HepG2 (cell line): ENCODE data around the gene SQSTM1. TPM values are rescaled to one million over a fixed set of nuclear protein-coding genes. Genes with fewer than 3 reads are reported as not detected.

Experiments
- AGO2 ChIP-seq: fragments of 200-400 bp; formaldehyde crosslinking; optimal IDR thresholded peaks from 2 replicates; pipeline ENCODE3; 2017; ENCODE audit warnings: mild to moderate bottlenecking, low read depth, low read length, moderate library complexity
- CHD2 ChIP-seq: IDR thresholded peaks from 2 replicates; pipeline ENCODE4 v1.6.1; 2011; ENCODE audit warnings: low read depth, low read length, improper control_type of control experiment
- EED ChIP-seq: sonication (generic); formaldehyde crosslinking; IDR thresholded peaks from 2 replicates; pipeline ENCODE4 v1.5.0; 2020; ENCODE audit warnings: mild to moderate bottlenecking, missing genetic modification reagents
- EP300 ChIP-seq, 3 experiments: sonication (generic) in 1 of 3; formaldehyde crosslinking in 1 of 3; IDR thresholded peaks; 2 replicates each; pipeline versions ENCODE4 v1.5.1 to v1.6.1; 2011 to 2020; ENCODE audit warnings: low read depth in 2 of 3, low read length in 2 of 3, borderline replicate concordance in 1 of 3, improper control_type of control experiment in 1 of 3, mild to moderate bottlenecking in 1 of 3, missing genetic modification reagents in 1 of 3, moderate library complexity in 1 of 3
- FOSL2 ChIP-seq: sonication (generic); formaldehyde crosslinking; IDR thresholded peaks from 2 replicates; pipeline ENCODE4 v1.4.0; 2020; ENCODE audit warnings: missing genetic modification reagents
- FOXJ3 ChIP-seq: sonication (generic); formaldehyde crosslinking; IDR thresholded peaks from 2 replicates; pipeline ENCODE4 v1.4.0; 2020; ENCODE audit warnings: missing genetic modification reagents, mild to moderate bottlenecking, borderline replicate concordance
- FOXP4 ChIP-seq: sonication (generic); formaldehyde crosslinking; IDR thresholded peaks from 2 replicates; pipeline ENCODE4 v1.4.0; 2020; ENCODE audit warnings: missing genetic modification reagents
- PAWR ChIP-seq: sonication (generic); formaldehyde crosslinking; IDR thresholded peaks from 2 replicates; pipeline ENCODE4 v1.4.0; 2020; ENCODE audit warnings: missing genetic modification reagents, mild to moderate bottlenecking, borderline replicate concordance
- RBFOX2 ChIP-seq: fragments of 200-400 bp; formaldehyde crosslinking; IDR thresholded peaks from 2 replicates; pipeline ENCODE4 v1.6.1; 2017; ENCODE audit warnings: low read depth, mild to moderate bottlenecking, low read length
- RBM22 ChIP-seq: fragments of 200-400 bp; formaldehyde crosslinking; optimal IDR thresholded peaks from 2 replicates; pipeline ENCODE3; 2017; ENCODE audit warnings: mild to moderate bottlenecking, low read length, moderate library complexity
- SMYD3 ChIP-seq: sonication (generic); formaldehyde crosslinking; IDR thresholded peaks from 2 replicates; pipeline ENCODE4 v1.8.1; 2023; ENCODE audit warnings: mild to moderate bottlenecking, missing genetic modification reagents
- TCF12 ChIP-seq, 2 experiments: fragments of 450-650 bp in 1 of 2; sonication (generic) in 1 of 2; formaldehyde crosslinking in 1 of 2; IDR thresholded peaks; 2 replicates each; pipeline versions ENCODE4 v1.6.1 to v1.8.0; 2017 to 2022; ENCODE audit warnings: antibody characterized with exemption in 1 of 2, mild to moderate bottlenecking in 1 of 2, missing genetic modification reagents in 1 of 2, moderate library complexity in 1 of 2
- ZBTB2 ChIP-seq: sonication (generic); formaldehyde crosslinking; IDR thresholded peaks from 2 replicates; pipeline ENCODE4 v1.8.0; 2022; ENCODE audit warnings: low read depth, missing genetic modification reagents
- ZNF569 ChIP-seq: sonication (generic); formaldehyde crosslinking; IDR thresholded peaks from 2 replicates; pipeline ENCODE4 v1.5.0; 2020; ENCODE audit warnings: mild to moderate bottlenecking, missing genetic modification reagents, moderate library complexity, borderline replicate concordance
- ZNF589 ChIP-seq: sonication (generic); formaldehyde crosslinking; conservative IDR thresholded peaks from 2 replicates; pipeline ENCODE4 v1.8.0; 2022; ENCODE audit warnings: mild to moderate bottlenecking, moderate library complexity, missing genetic modification reagents
- ZNF710 ChIP-seq: sonication (generic); formaldehyde crosslinking; IDR thresholded peaks from 2 replicates; pipeline ENCODE4 v1.5.0; 2020; ENCODE audit warnings: mild to moderate bottlenecking, missing genetic modification reagents, borderline replicate concordance
- ZNF740 ChIP-seq: sonication (generic); formaldehyde crosslinking; IDR thresholded peaks from 2 replicates; pipeline ENCODE4 v1.4.0; 2020; ENCODE audit warnings: missing genetic modification reagents
- ZNF766 ChIP-seq: sonication (generic); formaldehyde crosslinking; IDR thresholded peaks from 2 replicates; pipeline ENCODE4 v1.5.0; 2020; ENCODE audit warnings: missing genetic modification reagents, borderline replicate concordance
- ZXDC ChIP-seq: sonication (generic); formaldehyde crosslinking; IDR thresholded peaks from 2 replicates; pipeline ENCODE4 v1.5.0; 2020; ENCODE audit warnings: mild to moderate bottlenecking, missing genetic modification reagents
- polyA plus RNA-seq, 8 experiments: library from polyadenylated mRNA; depleted of rRNA in 3 of 8; stranded (reverse) in 7 of 8; unstranded in 1 of 8; fragments of >200 nt; fragmentation: Illumina TruSeq in 4 of 8; extraction: Trizol in 4 of 8; gene quantifications; 2 replicates each; pipeline versions ENCODE4 v1.2.1 to v1.2.3, GENCODE V29; 2011 to 2016; ENCODE audit warnings: low read depth in 4 of 8, missing spikeins in 1 of 8, mixed read lengths in 1 of 8; ENCODE audit not compliant: insufficient read depth in 1 of 8
- total RNA-seq, 5 experiments: library from RNA; depleted of rRNA; stranded (reverse); fragments of >200 nt; fragmentation: Illumina TruSeq; extraction: Trizol; gene quantifications; 2 replicates each; pipeline ENCODE4 v1.2.3, GENCODE V29; 2016; ENCODE audit warnings: low read depth in 1 of 5

Gene SQSTM1
- total and polyA plus RNA-seq, 2 of the 13 experiments (the other 11 are each of a cell fraction or from before 2014, with no cell fraction given) = 90.9 to 160 TPM

GRCh38 chr5:179805529-179806249, 15.0 kb upstream of the SQSTM1 start (continued):
- TF ChIP-seq ZNF766 = no peak
- TF ChIP-seq RBFOX2 = peak; percentile 59
- TF ChIP-seq ZNF589 (CRISPR knock-in tag) = peak; percentile 56; the same call in 1 of the 2 replicates
- peak; percentile 85 for TF ChIP-seq ZNF740 (CRISPR knock-in tag)
- TF ChIP-seq RBM22 = no peak
- no peak for TF ChIP-seq FOXP4 (CRISPR knock-in tag)
- no peak for TF ChIP-seq SMYD3 (CRISPR knock-in tag)
- TF ChIP-seq TCF12 (IDR thresholded peaks at IDR 0.05) = no peak
- no peak for TF ChIP-seq TCF12 (CRISPR knock-in tag; IDR thresholded peaks at IDR 0.05)
- no peak for TF ChIP-seq EP300 (IDR thresholded peaks at IDR 0.05; ENCODE audit: low read depth in 2 of 2, low read length in 2 of 2)
- no peak for TF ChIP-seq EP300 (CRISPR knock-in tag; IDR thresholded peaks at IDR 0.05; ENCODE audit: borderline replicate concordance)
- TF ChIP-seq ZXDC = peak; percentile 85; the same call in 1 of the 2 replicates
- no peak for TF ChIP-seq CHD2
- TF ChIP-seq ZBTB2 = 0 out of 2 replicates have a peak, but pooled peaks have one; percentile 35
- TF ChIP-seq FOXJ3 (CRISPR knock-in tag) = no peak
- TF ChIP-seq ZNF569 (CRISPR knock-in tag) = no peak
- TF ChIP-seq FOSL2 (CRISPR knock-in tag) = no peak
- peak; percentile 48; the same call in 1 of the 2 replicates for TF ChIP-seq EED (CRISPR knock-in tag)
- no peak for TF ChIP-seq PAWR (CRISPR knock-in tag)
- TF ChIP-seq AGO2 = peak; percentile 88
- TF ChIP-seq ZNF710 = no peak; the same call in 1 of the 2 replicates
